Stimulated activated naive CD8-positive, alpha-beta T cell treated with anti-CD3 and anti-CD28 coated beads, Interleukin-15, Interleukin-2, amounts not matched to agents 100 ng/mL and 50 ng/mL, for 24 hours (primary cell): ENCODE measurements around the gene SFTPB.
"Not testable (repeated sequence)": the region's sequence is repeated elsewhere in the genome, so short reads cannot be mapped to it uniquely, and the experiment has no call there.

Experiments
- H3K27ac Mint-ChIP-seq: one replicate; pipeline ENCODE4 v1.8.0; 2021; ENCODE audit warnings: mild to moderate bottlenecking, mixed read lengths
- H3K27me3 Mint-ChIP-seq: one replicate; pipeline ENCODE4 v1.8.0; 2021; ENCODE audit warnings: mixed read lengths
- H3K36me3 Mint-ChIP-seq: one replicate; pipeline ENCODE4 v1.8.0; 2021; ENCODE audit warnings: low read depth, mixed read lengths
- H3K4me1 Mint-ChIP-seq: one replicate; pipeline ENCODE4 v1.8.0; 2021; ENCODE audit warnings: low read depth, mixed read lengths
- H3K4me3 Mint-ChIP-seq: one replicate; pipeline ENCODE4 v1.8.0; 2021; ENCODE audit warnings: mild to moderate bottlenecking, mixed read lengths
- H3K9me3 Mint-ChIP-seq: one replicate; pipeline ENCODE4 v1.8.0; 2021; ENCODE audit warnings: mixed read lengths

SFTPB gene

GRCh38 chr2:85660725-85661124, 7.3 kb downstream of the SFTPB start:
- Mint-ChIP-seq H3K4me3 (no peak overlapping the region), H3K27ac (no peak overlapping the region), H3K27me3 (no peaks in the 10 kb centered on the region), H3K36me3 (peaks cover 22% of the 10 kb centered on the region), H3K4me1 (no peaks in the 10 kb centered on the region), H3K9me3 (no peaks in the 10 kb centered on the region)

GRCh38 chr2:85660301-85660700, 7.7 kb downstream of the SFTPB start:
- H3K27ac Mint-ChIP-seq, H3K4me3 Mint-ChIP-seq, H3K27me3 Mint-ChIP-seq, H3K9me3 Mint-ChIP-seq, H3K4me1 Mint-ChIP-seq: not testable (repeated sequence)
- H3K36me3 Mint-ChIP-seq: peaks cover 22% of the 10 kb centered on the region

GRCh38 chr2:85659324-85659981, 8.5 kb downstream of the SFTPB start:
- H3K4me3 Mint-ChIP-seq: no peak overlapping the region
- H3K27ac Mint-ChIP-seq: no peak overlapping the region
- H3K9me3 Mint-ChIP-seq: no peaks in the 10 kb centered on the region
- peaks cover 27% of the 10 kb centered on the region for H3K36me3 Mint-ChIP-seq
- no peaks in the 10 kb centered on the region for H3K4me1 Mint-ChIP-seq
- no peaks in the 10 kb centered on the region for H3K27me3 Mint-ChIP-seq

- H3K4me1 Mint-ChIP-seq, H3K27me3 Mint-ChIP-seq, H3K9me3 Mint-ChIP-seq, H3K4me3 Mint-ChIP-seq: not testable (repeated sequence)
- peak overlapping the region; percentile 82 for H3K27ac Mint-ChIP-seq
- peaks cover 41% of the 10 kb centered on the region for H3K36me3 Mint-ChIP-seq
Measured at GRCh38 chr2:85657399-85657798, 10.6 kb downstream of the SFTPB start.

- Mint-ChIP-seq H3K9me3 (no peaks in the 10 kb centered on the region), H3K27me3 (no peaks in the 10 kb centered on the region), H3K27ac (no peak overlapping the region), H3K4me3 (no peak overlapping the region), H3K36me3 (peaks cover 46% of the 10 kb centered on the region), H3K4me1 (no peaks in the 10 kb centered on the region)
Measured at GRCh38 chr2:85656468-85656867, 11.5 kb downstream of the SFTPB start.

GRCh38 chr2:85655961-85656417, 12.0 kb downstream of the SFTPB start:
- H3K4me1 Mint-ChIP-seq: no peaks in the 10 kb centered on the region
- no peak overlapping the region for H3K27ac Mint-ChIP-seq
- no peaks in the 10 kb centered on the region for H3K9me3 Mint-ChIP-seq
- no peak overlapping the region for H3K4me3 Mint-ChIP-seq
- peaks cover 51% of the 10 kb centered on the region for H3K36me3 Mint-ChIP-seq
- no peaks in the 10 kb centered on the region for H3K27me3 Mint-ChIP-seq

- Mint-ChIP-seq H3K36me3 (peaks cover 60% of the 10 kb centered on the region), H3K9me3 (no peaks in the 10 kb centered on the region), H3K27me3 (no peaks in the 10 kb centered on the region), H3K4me3 (no peak overlapping the region), H3K4me1 (no peaks in the 10 kb centered on the region), H3K27ac (no peak overlapping the region)
Measured at GRCh38 chr2:85653996-85654395, 14.0 kb downstream of the SFTPB start.

- Mint-ChIP-seq H3K27me3 (no peaks in the 10 kb centered on the region), H3K27ac (no peak overlapping the region), H3K4me1 (peaks cover 3% of the 10 kb centered on the region), H3K9me3 (no peaks in the 10 kb centered on the region), H3K4me3 (no peak overlapping the region), H3K36me3 (peaks cover 65% of the 10 kb centered on the region)
Measured at GRCh38 chr2:85652056-85652455, 15.9 kb downstream of the SFTPB start.

- Mint-ChIP-seq H3K27me3 (no peaks in the 10 kb centered on the region), H3K4me3 (no peak overlapping the region), H3K36me3 (peaks cover 72% of the 10 kb centered on the region), H3K4me1 (peaks cover 3% of the 10 kb centered on the region), H3K9me3 (no peaks in the 10 kb centered on the region), H3K27ac (no peak overlapping the region)
Measured at GRCh38 chr2:85651097-85651496, 16.9 kb downstream of the SFTPB start.

- H3K9me3 Mint-ChIP-seq: no peaks in the 10 kb centered on the region
- H3K36me3 Mint-ChIP-seq: peaks cover 75% of the 10 kb centered on the region
- H3K27me3 Mint-ChIP-seq: no peaks in the 10 kb centered on the region
- peaks cover 3% of the 10 kb centered on the region for H3K4me1 Mint-ChIP-seq
- H3K27ac Mint-ChIP-seq: no peak overlapping the region
- H3K4me3 Mint-ChIP-seq: no peak overlapping the region
Measured at GRCh38 chr2:85650456-85650855, 17.5 kb downstream of the SFTPB start.

GRCh38 chr2:85649201-85650190, 18.5 kb downstream of the SFTPB start:
- H3K27me3 Mint-ChIP-seq: no peaks in the 10 kb centered on the region
- H3K4me1 Mint-ChIP-seq: peaks cover 3% of the 10 kb centered on the region
- peaks cover 71% of the 10 kb centered on the region for H3K36me3 Mint-ChIP-seq
- H3K4me3 Mint-ChIP-seq: no peak overlapping the region
- no peaks in the 10 kb centered on the region for H3K9me3 Mint-ChIP-seq
- H3K27ac Mint-ChIP-seq: peak overlapping the region; percentile 5

GRCh38 chr2:85648619-85649018, 19.4 kb downstream of the SFTPB start:
- Mint-ChIP-seq H3K4me1 (peaks cover 3% of the 10 kb centered on the region), H3K36me3 (peaks cover 66% of the 10 kb centered on the region), H3K27me3 (no peaks in the 10 kb centered on the region), H3K27ac (no peak overlapping the region), H3K4me3 (no peak overlapping the region), H3K9me3 (no peaks in the 10 kb centered on the region)

GRCh38 chr2:85647823-85648526, 20.0 kb downstream of the SFTPB start:
- no peaks in the 10 kb centered on the region for H3K9me3 Mint-ChIP-seq
- H3K4me1 Mint-ChIP-seq: peaks cover 4% of the 10 kb centered on the region
- no peak overlapping the region for H3K4me3 Mint-ChIP-seq
- H3K27me3 Mint-ChIP-seq: no peaks in the 10 kb centered on the region
- peak overlapping the region; percentile 24 for H3K27ac Mint-ChIP-seq
- H3K36me3 Mint-ChIP-seq: peaks cover 66% of the 10 kb centered on the region

- Mint-ChIP-seq H3K4me1 (peaks cover 15% of the 10 kb centered on the region), H3K4me3 (no peak overlapping the region), H3K27ac (no peak overlapping the region), H3K9me3 (no peaks in the 10 kb centered on the region), H3K36me3 (peaks cover 71% of the 10 kb centered on the region), H3K27me3 (no peaks in the 10 kb centered on the region)
Measured at GRCh38 chr2:85646166-85646565, 21.8 kb downstream of the SFTPB start.

- Mint-ChIP-seq H3K4me1 (peaks cover 15% of the 10 kb centered on the region), H3K27me3 (no peaks in the 10 kb centered on the region), H3K36me3 (peaks cover 78% of the 10 kb centered on the region), H3K27ac (no peak overlapping the region), H3K9me3 (no peaks in the 10 kb centered on the region), H3K4me3 (no peak overlapping the region)
Measured at GRCh38 chr2:85644909-85645308, 23.1 kb downstream of the SFTPB start.
